H9 (cell line): ENCODE results near the gene SLC12A9. TPM values are rescaled to one million over a fixed set of nuclear protein-coding genes. Genes with fewer than 3 reads are reported as not detected.
"Not testable (repeated sequence)": the region's sequence is repeated elsewhere in the genome, so short reads cannot be mapped to it uniquely, and the experiment has no call there.

Experiments
- DNase-seq: peaks from one replicate; pipeline ENCODE4 v3.0.0-alpha.2; 2017
- H2AFZ ChIP-seq: one replicate; pipeline ENCODE4 v1.6.1; 2013; ENCODE audit warnings: mild to moderate bottlenecking, low read length, control low read depth, moderate library complexity
- H2AK5ac ChIP-seq: 2 replicates; pipeline ENCODE4 v1.6.1; 2013; ENCODE audit warnings: low read length, control low read depth, mixed read lengths; ENCODE audit not compliant: insufficient read length
- H2BK120ac ChIP-seq: one replicate; pipeline ENCODE4 v1.6.1; 2013; ENCODE audit warnings: low read depth, mild to moderate bottlenecking, low read length, control low read depth, inconsistent platforms; ENCODE audit not compliant: poor library complexity, severe bottlenecking
- H2BK12ac ChIP-seq: 2 replicates; pipeline ENCODE4 v1.6.1; 2013; ENCODE audit warnings: low read length, control low read depth, mixed read lengths, low read depth; ENCODE audit not compliant: insufficient read length
- H2BK15ac ChIP-seq: 2 replicates; pipeline ENCODE4 v1.6.1; 2013; ENCODE audit warnings: low read depth, low read length, control low read depth
- H2BK20ac ChIP-seq: one replicate; pipeline ENCODE4 v1.6.1; 2013; ENCODE audit warnings: low read depth, mild to moderate bottlenecking, low read length, control low read depth, inconsistent platforms; ENCODE audit not compliant: poor library complexity, severe bottlenecking
- H2BK5ac ChIP-seq: 2 replicates; pipeline ENCODE4 v1.6.1; 2013; ENCODE audit warnings: low read length, control low read depth, mixed read lengths; ENCODE audit not compliant: insufficient read length
- H3K14ac ChIP-seq: 2 replicates; pipeline ENCODE4 v1.6.1; 2013; ENCODE audit warnings: low read length, control low read depth; ENCODE audit not compliant: insufficient read depth
- H3K18ac ChIP-seq: 2 replicates; pipeline ENCODE4 v1.6.1; 2013; ENCODE audit warnings: low read depth, mild to moderate bottlenecking, mixed read lengths, low read length, control low read depth; ENCODE audit not compliant: insufficient read length
- H3K23ac ChIP-seq: 2 replicates; pipeline ENCODE4 v1.6.1; 2013; ENCODE audit warnings: low read length, control low read depth, mixed read lengths, low read depth; ENCODE audit not compliant: insufficient read length
- H3K23me2 ChIP-seq: 2 replicates; pipeline ENCODE4 v1.6.1; 2013; ENCODE audit warnings: low read depth, mild to moderate bottlenecking, mixed read lengths, low read length, control low read depth; ENCODE audit not compliant: insufficient read length, poor library complexity, severe bottlenecking
- H3K27ac ChIP-seq: 2 replicates; pipeline ENCODE4 v1.5.1; 2013; ENCODE audit warnings: low read length, control low read depth, mixed read lengths, low read depth; ENCODE audit not compliant: insufficient read length
- H3K27me3 ChIP-seq: 2 replicates; pipeline ENCODE4 v1.6.1; 2013; ENCODE audit warnings: low read length, control low read depth, inconsistent platforms; ENCODE audit not compliant: insufficient read depth
- H3K4ac ChIP-seq: 2 replicates; pipeline ENCODE4 v1.6.1; 2013; ENCODE audit warnings: low read depth, mild to moderate bottlenecking, control low read depth, inconsistent platforms, low read length, moderate library complexity
- H3K4me1 ChIP-seq: 2 replicates; pipeline ENCODE4 v1.6.1; 2013; ENCODE audit warnings: low read length, control low read depth, inconsistent platforms; ENCODE audit not compliant: insufficient read depth
- H3K4me2 ChIP-seq: 2 replicates; pipeline ENCODE4 v1.6.1; 2013; ENCODE audit warnings: low read length, control low read depth, mixed read lengths; ENCODE audit not compliant: insufficient read length, insufficient read depth
- H3K56ac ChIP-seq: 2 replicates; pipeline ENCODE4 v1.6.1; 2013; ENCODE audit warnings: low read depth, mild to moderate bottlenecking, mixed read lengths, low read length, control low read depth; ENCODE audit not compliant: insufficient read length
- H3K79me1 ChIP-seq: 2 replicates; pipeline ENCODE4 v1.6.1; 2013; ENCODE audit warnings: low read depth, mild to moderate bottlenecking, moderate library complexity, low read length, control low read depth, inconsistent platforms; ENCODE audit not compliant: insufficient read depth, poor library complexity, severe bottlenecking
- H3K79me2 ChIP-seq: 2 replicates; pipeline ENCODE4 v1.6.1; 2013; ENCODE audit warnings: low read length, control low read depth, inconsistent platforms; ENCODE audit not compliant: insufficient read depth
- H3K9ac ChIP-seq: 2 replicates; pipeline ENCODE4 v1.6.1; 2013; ENCODE audit warnings: low read length, control low read depth, mixed read lengths; ENCODE audit not compliant: insufficient read length; ENCODE audit errors: extremely low read depth
- H3K9me3 ChIP-seq: one replicate; pipeline ENCODE4 v1.6.1; 2013; ENCODE audit warnings: low read depth, low read length, inconsistent platforms; ENCODE audit not compliant: control insufficient read depth
- H3T11ph ChIP-seq: one replicate; pipeline ENCODE4 v1.6.1; 2013; ENCODE audit warnings: mild to moderate bottlenecking, low read length, control low read depth, inconsistent platforms
- H4K20me1 ChIP-seq: one replicate; pipeline ENCODE4 v1.6.1; 2013; ENCODE audit not compliant: control insufficient read depth, insufficient read length, insufficient read depth
- H4K5ac ChIP-seq: 2 replicates; pipeline ENCODE4 v1.6.1; 2013; ENCODE audit warnings: low read depth, mild to moderate bottlenecking, mixed read lengths, low read length, control low read depth; ENCODE audit not compliant: insufficient read length
- H4K8ac ChIP-seq: replicated peaks from 2 replicates; pipeline ENCODE4 v1.6.1; 2013; ENCODE audit warnings: low read length, control low read depth, mixed read lengths, low read depth; ENCODE audit not compliant: insufficient read length
- H4K91ac ChIP-seq: 2 replicates; pipeline ENCODE4 v1.6.1; 2013; ENCODE audit warnings: low read depth, mild to moderate bottlenecking, moderate library complexity, mixed read lengths, low read length, control low read depth; ENCODE audit not compliant: insufficient read length
- H3K27ac Mint-ChIP-seq, 3 experiments: 2 replicates in 2 of 3; 3 replicates in 1 of 3; pipeline ENCODE4 v1.8.0; 2020 to 2021; ENCODE audit warnings: mixed read lengths in 3 of 3, mild to moderate bottlenecking in 1 of 3, moderate library complexity in 1 of 3
- H3K27me3 Mint-ChIP-seq: 2 replicates; pipeline ENCODE4 v1.8.0; 2021; ENCODE audit warnings: low read depth, mild to moderate bottlenecking, moderate library complexity, mixed read lengths
- H3K36me3 Mint-ChIP-seq, 3 experiments: 2 replicates in 2 of 3; 3 replicates in 1 of 3; pipeline ENCODE4 v1.8.0; 2020 to 2021; ENCODE audit warnings: low read depth in 3 of 3, mixed read lengths in 3 of 3; ENCODE audit not compliant: insufficient read depth in 1 of 3
- H3K4me1 Mint-ChIP-seq, 2 experiments: 2 replicates each; pipeline ENCODE4 v1.8.0; 2020; ENCODE audit warnings: mixed read lengths in 2 of 2
- H3K4me3 Mint-ChIP-seq, 2 experiments: 2 replicates in 1 of 2; 3 replicates in 1 of 2; pipeline ENCODE4 v1.8.0; 2020 to 2021; ENCODE audit warnings: mild to moderate bottlenecking in 2 of 2, mixed read lengths in 2 of 2, moderate library complexity in 1 of 2
- H3K9me3 Mint-ChIP-seq, 2 experiments: 2 replicates in 1 of 2; 3 replicates in 1 of 2; pipeline ENCODE4 v1.8.0; 2020; ENCODE audit warnings: mild to moderate bottlenecking in 2 of 2, mixed read lengths in 2 of 2, moderate library complexity in 1 of 2
- WGBS: extraction: QIAGEN DNeasy Blood & Tissue Kit; methylation state at CpG from one replicate; pipeline ENCODE4 v1.1.7; 2013; ENCODE audit warnings: missing lambda C conversion rate, low lambda C conversion rate, mixed read lengths; ENCODE audit not compliant: insufficient read length; ENCODE audit errors: extremely low coverage; 5-methylcytosine and 5-hydroxymethylcytosine counted together
- total RNA-seq: library from RNA; stranded (reverse); gene quantifications from 2 replicates; pipeline ENCODE4 v1.2.1, GENCODE V29; 2021
- TF ChIP-seq, protein P1 (sequence below): fragments of 200-600 bp; sonication (generic); conservative IDR thresholded peaks from 3 replicates; pipeline ENCODE4 v1.8.0; 2021; ENCODE audit warnings: antibody characterized with exemption, mild to moderate bottlenecking

The SLC12A9 gene
- total RNA-seq, 1 experiment from 2014 or later = 43.0 TPM

DNA sequence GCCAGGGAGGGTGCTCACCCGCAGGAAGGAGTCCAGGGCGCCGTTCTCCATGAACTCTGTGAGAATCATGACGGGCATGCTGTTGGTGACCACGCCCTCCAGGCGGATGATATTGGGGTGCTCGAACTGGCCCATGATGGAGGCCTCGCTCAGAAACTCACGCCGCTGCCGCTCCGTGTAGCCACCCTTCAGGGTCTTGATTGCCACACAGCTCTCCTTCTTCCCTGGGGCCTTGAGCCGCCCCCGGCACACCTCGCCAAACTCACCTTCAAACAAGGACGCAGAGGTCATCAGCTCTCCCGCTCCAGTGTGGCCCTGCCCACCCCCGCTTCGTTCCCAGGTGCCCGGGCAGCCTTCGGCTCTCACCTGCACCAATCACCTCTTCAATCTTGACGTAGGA lies 39.8 kb upstream of the SLC12A9 start:
- H3K18ac ChIP-seq = no peak overlapping the region
- H3K23ac ChIP-seq = no peak overlapping the region
- no peak for DNase-seq
- Mint-ChIP-seq H3K9me3 (no peaks in the 10 kb centered on the region), H3K27ac (no peak overlapping the region), H3K27me3 (no peaks in the 10 kb centered on the region), H3K4me1 (no peaks in the 10 kb centered on the region), H3K4me3 (no peak overlapping the region; a peak in 1 of 5 replicates), H3K36me3 (peaks cover 53 to 93% (median 90%) of the 10 kb centered on the region in 3 experiments)
- H3K23me2 ChIP-seq = no peaks in the 10 kb centered on the region
- no peak overlapping the region for H2AFZ ChIP-seq
- H3K4me2 ChIP-seq = no peak overlapping the region
- H2BK20ac ChIP-seq = no peak overlapping the region
- H3K56ac ChIP-seq = no peak overlapping the region
- H3K4ac ChIP-seq = no peak overlapping the region
- H4K20me1 ChIP-seq = no peaks in the 10 kb centered on the region
- H2AK5ac ChIP-seq = no peak overlapping the region
- H3K4me1 ChIP-seq = no peaks in the 10 kb centered on the region
- no peaks in the 10 kb centered on the region for H3K27me3 ChIP-seq
- no peak overlapping the region for H2BK12ac ChIP-seq
- TF ChIP-seq, protein P1, sequence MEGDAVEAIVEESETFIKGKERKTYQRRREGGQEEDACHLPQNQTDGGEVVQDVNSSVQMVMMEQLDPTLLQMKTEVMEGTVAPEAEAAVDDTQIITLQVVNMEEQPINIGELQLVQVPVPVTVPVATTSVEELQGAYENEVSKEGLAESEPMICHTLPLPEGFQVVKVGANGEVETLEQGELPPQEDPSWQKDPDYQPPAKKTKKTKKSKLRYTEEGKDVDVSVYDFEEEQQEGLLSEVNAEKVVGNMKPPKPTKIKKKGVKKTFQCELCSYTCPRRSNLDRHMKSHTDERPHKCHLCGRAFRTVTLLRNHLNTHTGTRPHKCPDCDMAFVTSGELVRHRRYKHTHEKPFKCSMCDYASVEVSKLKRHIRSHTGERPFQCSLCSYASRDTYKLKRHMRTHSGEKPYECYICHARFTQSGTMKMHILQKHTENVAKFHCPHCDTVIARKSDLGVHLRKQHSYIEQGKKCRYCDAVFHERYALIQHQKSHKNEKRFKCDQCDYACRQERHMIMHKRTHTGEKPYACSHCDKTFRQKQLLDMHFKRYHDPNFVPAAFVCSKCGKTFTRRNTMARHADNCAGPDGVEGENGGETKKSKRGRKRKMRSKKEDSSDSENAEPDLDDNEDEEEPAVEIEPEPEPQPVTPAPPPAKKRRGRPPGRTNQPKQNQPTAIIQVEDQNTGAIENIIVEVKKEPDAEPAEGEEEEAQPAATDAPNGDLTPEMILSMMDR = no peak
- H4K8ac ChIP-seq = no peak overlapping the region
- no CpG with 5 or more reads among the region's 22 CpGs for WGBS
- H2BK5ac ChIP-seq = no peak overlapping the region
- H3K79me1 ChIP-seq = peaks cover 8% of the 10 kb centered on the region
- H3K27ac ChIP-seq = no peak overlapping the region
- H4K5ac ChIP-seq = no peak overlapping the region
- H2BK120ac ChIP-seq = no peak overlapping the region
- no peaks in the 10 kb centered on the region for H3K9me3 ChIP-seq
- H3K9ac ChIP-seq = no peak overlapping the region
- no peak overlapping the region for H3T11ph ChIP-seq
- H4K91ac ChIP-seq = no peak overlapping the region
- H3K14ac ChIP-seq = no peak overlapping the region
- no peaks in the 10 kb centered on the region for H3K79me2 ChIP-seq
- H2BK15ac ChIP-seq = no peak overlapping the region

DNA sequence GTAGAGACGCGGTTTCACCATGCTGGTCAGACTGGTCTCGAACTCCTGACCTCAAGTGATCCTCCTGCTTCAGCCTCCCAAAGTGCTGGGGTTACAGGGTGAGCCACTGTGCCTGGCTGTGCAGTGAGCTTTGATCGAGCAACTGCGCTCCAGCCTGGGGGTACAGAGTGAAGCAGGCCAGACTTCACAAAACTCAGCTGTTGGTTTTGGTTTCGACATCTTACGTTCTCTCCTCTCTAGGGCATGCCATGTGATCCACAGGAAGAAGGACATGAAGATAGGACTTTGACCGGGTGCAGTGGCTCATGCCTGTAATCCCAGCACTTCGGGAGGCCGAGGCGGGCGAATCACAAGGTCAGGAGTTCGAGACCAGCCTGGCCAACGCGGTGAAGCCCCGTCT lies 36.0 kb upstream of the SLC12A9 start:
- H3K27ac Mint-ChIP-seq, H3K4me1 ChIP-seq, H3K4me2 ChIP-seq, H3K56ac ChIP-seq, H3K79me1 ChIP-seq, H3K23ac ChIP-seq, H3K4me1 Mint-ChIP-seq, H2AFZ ChIP-seq, H3K9me3 ChIP-seq, H3T11ph ChIP-seq, H2BK12ac ChIP-seq, H3K27me3 ChIP-seq, H3K9ac ChIP-seq, H3K4ac ChIP-seq, H2BK20ac ChIP-seq, H4K91ac ChIP-seq, H4K20me1 ChIP-seq, H2BK15ac ChIP-seq, H3K27ac ChIP-seq, DNase-seq, H3K79me2 ChIP-seq, H3K27me3 Mint-ChIP-seq, H4K8ac ChIP-seq, H3K9me3 Mint-ChIP-seq, H2AK5ac ChIP-seq, H2BK120ac ChIP-seq, H3K14ac ChIP-seq, H3K4me3 Mint-ChIP-seq, H3K18ac ChIP-seq, H4K5ac ChIP-seq, H3K23me2 ChIP-seq, H2BK5ac ChIP-seq: not testable (repeated sequence)
- no CpG with 5 or more reads among the region's 16 CpGs for WGBS
- peaks cover 48 to 89% (median 87%) of the 10 kb centered on the region in 3 experiments for H3K36me3 Mint-ChIP-seq
